ENCODE results near the gene PTPN13.

The PTPN13 gene

DNA sequence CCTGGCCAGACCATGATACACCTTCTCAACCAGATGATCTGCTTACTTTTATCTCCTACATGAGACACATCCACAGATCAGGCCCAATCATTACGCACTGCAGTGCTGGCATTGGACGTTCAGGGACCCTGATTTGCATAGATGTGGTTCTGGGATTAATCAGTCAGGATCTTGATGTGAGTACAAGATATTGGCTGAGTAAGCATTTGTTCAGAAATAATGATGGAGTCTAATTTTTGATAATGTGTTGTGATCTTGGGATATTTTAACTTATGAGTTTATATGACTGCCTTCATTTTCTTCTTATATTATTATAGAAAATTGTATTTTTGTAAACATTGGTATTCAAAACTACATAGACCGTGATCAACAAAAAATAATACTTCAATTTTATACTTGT, 215.7 kb downstream of the PTPN13 start:
- Histone ChIP-seq H3K79me2 (ENCODE audit: insufficient read depth, low read length) (no peaks in the 10 kb centered on the region), H3K4me1 (ENCODE audit: insufficient read depth, low read length, poor library complexity, severe bottlenecking) (no peaks in the 10 kb centered on the region), H4K20me1 (ENCODE audit: insufficient read depth, low read length, poor library complexity, severe bottlenecking) (no peaks in the 10 kb centered on the region), H3K4me3 (ENCODE audit: low read length, poor library complexity, severe bottlenecking) (no peak overlapping the region), H3F3A (ENCODE audit: low read depth) (no peaks in the 10 kb centered on the region), H3K36me3 (ENCODE audit: insufficient read depth, low read length) (no peaks in the 10 kb centered on the region), H3K27me3 (ENCODE audit: insufficient read depth, low read length, poor library complexity, severe bottlenecking) (no peaks in the 10 kb centered on the region), H3K9ac (ENCODE audit: low read depth, low read length, poor library complexity, severe bottlenecking) (no peak overlapping the region), H3K9me2 (replicated peaks; ENCODE audit: low read depth, low read length) (no peaks in the 10 kb centered on the region), H3K9me3 (ENCODE audit: insufficient read depth, low read depth, low read length) (no peaks in the 10 kb centered on the region), H3K4me2 (ENCODE audit: low read depth, low read length, poor library complexity, severe bottlenecking) (no peak overlapping the region), H2AFZ (ENCODE audit: low read length) (no peak overlapping the region)
- no peak for TF ChIP-seq EZH2phosphoT487 (IDR thresholded peaks at IDR 0.05; ENCODE audit: borderline replicate concordance)
- no peak for TF ChIP-seq CTCF (conservative IDR thresholded peaks at IDR 0.05; ENCODE audit: low read length)

DNA sequence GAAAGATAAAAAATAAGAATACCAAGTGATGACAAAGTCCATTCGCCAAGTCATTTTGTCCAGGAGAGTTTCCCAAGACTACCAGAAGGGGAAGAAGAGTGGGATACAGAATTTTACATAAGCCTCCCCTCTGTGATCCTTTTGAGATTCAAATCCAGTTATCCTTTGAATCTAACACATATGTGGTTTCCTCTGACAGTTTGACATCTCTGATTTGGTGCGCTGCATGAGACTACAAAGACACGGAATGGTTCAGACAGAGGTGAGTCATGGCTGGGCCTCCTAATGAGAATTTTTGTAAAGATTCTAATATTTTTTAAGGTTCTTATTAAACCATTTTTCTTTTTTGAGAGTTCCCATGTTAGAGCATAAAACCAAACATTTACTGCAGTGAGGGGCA, 216.7 kb downstream of the PTPN13 start:
- no peaks in the 10 kb centered on the region for H3K36me3 ChIP-seq (ENCODE audit: insufficient read depth, low read length)
- no peak overlapping the region for H3K4me2 ChIP-seq (ENCODE audit: low read depth, low read length, poor library complexity, severe bottlenecking)
- no peaks in the 10 kb centered on the region for H3K4me1 ChIP-seq (ENCODE audit: insufficient read depth, low read length, poor library complexity, severe bottlenecking)
- no peaks in the 10 kb centered on the region; the same call in 1 of the 2 replicates for H3K9me3 ChIP-seq (ENCODE audit: insufficient read depth, low read depth, low read length)
- H3K79me2 ChIP-seq (ENCODE audit: insufficient read depth, low read length), result no peaks in the 10 kb centered on the region
- TF ChIP-seq CTCF (conservative IDR thresholded peaks at IDR 0.05; ENCODE audit: low read length) (no peak), EZH2phosphoT487 (IDR thresholded peaks at IDR 0.05; ENCODE audit: borderline replicate concordance) (no peak)
- H2AFZ ChIP-seq (ENCODE audit: low read length), result no peak overlapping the region
- no peaks in the 10 kb centered on the region for H4K20me1 ChIP-seq (ENCODE audit: insufficient read depth, low read length, poor library complexity, severe bottlenecking)
- H3F3A ChIP-seq (ENCODE audit: low read depth), result no peaks in the 10 kb centered on the region
- H3K9ac ChIP-seq (ENCODE audit: low read depth, low read length, poor library complexity, severe bottlenecking), result no peak overlapping the region
- no peak overlapping the region for H3K4me3 ChIP-seq (ENCODE audit: low read length, poor library complexity, severe bottlenecking)
- no peaks in the 10 kb centered on the region for H3K27me3 ChIP-seq (ENCODE audit: insufficient read depth, low read length, poor library complexity, severe bottlenecking)
- H3K9me2 ChIP-seq (replicated peaks; ENCODE audit: low read depth, low read length), result no peaks in the 10 kb centered on the region

DNA sequence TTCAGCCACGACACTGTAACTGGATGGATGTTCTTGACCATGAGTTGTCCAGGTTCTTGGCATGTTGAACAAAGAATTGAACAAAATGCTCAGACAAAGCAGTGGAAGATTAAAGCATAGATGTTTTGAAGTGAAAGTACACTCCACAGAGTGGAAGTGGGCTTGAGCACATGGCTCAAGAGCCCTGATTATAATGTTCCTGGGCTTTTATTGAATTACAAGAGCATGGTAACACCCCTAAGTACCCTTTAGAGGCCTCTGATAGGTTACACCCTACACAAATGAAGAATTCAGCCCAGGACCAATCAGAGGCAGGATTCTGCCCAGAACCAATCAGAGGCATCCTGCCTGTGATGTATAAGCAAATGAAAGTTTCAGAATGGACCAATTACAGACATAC, 221.5 kb downstream of the PTPN13 start:
- H3K4me3 ChIP-seq (ENCODE audit: low read length, poor library complexity, severe bottlenecking), result no peak overlapping the region
- H3K36me3 ChIP-seq (ENCODE audit: insufficient read depth, low read length), result no peaks in the 10 kb centered on the region
- TF ChIP-seq CTCF (conservative IDR thresholded peaks at IDR 0.05; ENCODE audit: low read length), result no peak
- no peak for TF ChIP-seq EZH2phosphoT487 (IDR thresholded peaks at IDR 0.05; ENCODE audit: borderline replicate concordance)
- no peaks in the 10 kb centered on the region; the same call in 1 of the 2 replicates for H3K9me3 ChIP-seq (ENCODE audit: insufficient read depth, low read depth, low read length)
- no peaks in the 10 kb centered on the region for H3K9me2 ChIP-seq (replicated peaks; ENCODE audit: low read depth, low read length)
- H3K27me3 ChIP-seq (ENCODE audit: insufficient read depth, low read length, poor library complexity, severe bottlenecking), result no peaks in the 10 kb centered on the region
- no peaks in the 10 kb centered on the region for H4K20me1 ChIP-seq (ENCODE audit: insufficient read depth, low read length, poor library complexity, severe bottlenecking)
- no peak overlapping the region for H2AFZ ChIP-seq (ENCODE audit: low read length)
- no peaks in the 10 kb centered on the region for H3K79me2 ChIP-seq (ENCODE audit: insufficient read depth, low read length)
- no peak overlapping the region for H3K4me2 ChIP-seq (ENCODE audit: low read depth, low read length, poor library complexity, severe bottlenecking)
- no peak overlapping the region for H3K9ac ChIP-seq (ENCODE audit: low read depth, low read length, poor library complexity, severe bottlenecking)
- H3K4me1 ChIP-seq (ENCODE audit: insufficient read depth, low read length, poor library complexity, severe bottlenecking), result no peaks in the 10 kb centered on the region
- H3F3A ChIP-seq (ENCODE audit: low read depth), result no peaks in the 10 kb centered on the region

All from Loucy (cell line).